Forelimb muscle (tissue), 1 donor: Measurements from ENCODE around the gene NUP205. TPM values are rescaled to one million over a fixed set of nuclear protein-coding genes. Genes with fewer than 3 reads are reported as not detected.
"Not testable (repeated sequence)": the region's sequence is repeated elsewhere in the genome, so short reads cannot be mapped to it uniquely, and the experiment has no call there.

Experiments
- DNase-seq: peaks from one replicate; pipeline ENCODE4 v3.0.0-alpha.2; 2013; ENCODE audit warnings: low read depth
- polyA plus RNA-seq: library from polyadenylated mRNA; unstranded; fragments of 120-200 nt; gene quantifications from one replicate; pipeline ENCODE4 v1.2.1, GENCODE V29; 2013; ENCODE audit not compliant: insufficient read length

Gene NUP205
- polyA plus RNA-seq, 1 donor: 32.2 TPM

DNA sequence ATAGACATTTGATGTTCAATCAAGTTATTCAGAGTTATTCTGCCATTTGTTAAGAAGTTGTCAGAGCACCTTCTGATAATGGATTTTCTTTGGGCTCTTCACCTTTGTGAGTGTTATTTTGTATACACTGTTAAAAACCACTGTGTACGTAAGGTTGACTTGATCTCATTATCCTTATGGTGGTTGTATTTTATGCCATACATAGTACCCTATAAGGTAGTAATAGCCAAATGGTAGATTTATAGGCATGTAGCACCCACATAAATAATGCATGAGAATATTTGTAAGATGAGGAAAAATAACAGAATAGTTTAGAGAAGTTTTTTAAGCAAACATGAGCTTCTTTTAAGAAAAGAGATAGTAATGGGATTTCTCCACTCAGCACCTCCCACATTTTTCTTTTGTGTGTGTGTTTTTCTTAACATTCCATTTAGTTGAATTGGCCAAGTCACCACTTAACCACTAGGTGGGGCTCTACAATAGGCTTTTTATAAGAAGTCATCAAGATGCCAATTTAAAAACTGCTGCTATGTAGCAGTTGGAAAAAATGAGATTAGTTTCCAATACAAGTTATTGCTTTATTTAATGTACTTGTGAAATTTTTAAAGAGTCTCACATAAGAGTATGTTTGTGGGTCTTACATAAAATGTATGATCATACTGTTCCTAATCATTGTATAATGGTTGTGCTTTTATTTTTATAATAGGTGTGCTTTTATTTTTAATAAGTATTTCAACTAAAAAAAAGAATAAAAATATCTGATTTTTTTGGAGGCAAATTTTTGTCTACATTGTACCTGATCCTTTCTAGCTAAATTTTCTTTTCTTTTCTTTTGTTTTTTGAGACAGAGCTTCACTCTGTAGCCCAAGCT lies 63.5 kb downstream of the NUP205 start:
- DNase-seq: peak; percentile 24

GRCh38 chr7:135634191-135634878 lies 76.6 kb downstream of the NUP205 start:
- DNase-seq: no peak

DNA sequence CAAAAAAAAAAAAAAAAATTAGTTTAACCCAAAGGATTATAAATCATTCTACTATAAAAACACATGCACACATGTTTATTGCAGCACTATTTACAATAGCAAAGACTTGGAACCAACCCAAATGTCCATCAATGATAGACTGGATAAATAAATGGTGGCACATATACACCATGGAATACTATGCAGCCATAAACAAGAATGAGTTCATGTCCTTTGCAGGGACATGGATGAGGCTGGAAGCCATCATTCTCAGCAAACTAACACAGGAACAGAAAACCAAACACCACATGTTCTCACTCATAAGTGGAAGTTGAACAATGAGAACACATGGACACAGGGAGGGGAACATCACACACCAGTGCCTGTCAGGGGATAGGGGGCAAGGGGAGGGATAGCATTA lies 82.0 kb downstream of the NUP205 start:
- not testable (repeated sequence) for DNase-seq

DNA sequence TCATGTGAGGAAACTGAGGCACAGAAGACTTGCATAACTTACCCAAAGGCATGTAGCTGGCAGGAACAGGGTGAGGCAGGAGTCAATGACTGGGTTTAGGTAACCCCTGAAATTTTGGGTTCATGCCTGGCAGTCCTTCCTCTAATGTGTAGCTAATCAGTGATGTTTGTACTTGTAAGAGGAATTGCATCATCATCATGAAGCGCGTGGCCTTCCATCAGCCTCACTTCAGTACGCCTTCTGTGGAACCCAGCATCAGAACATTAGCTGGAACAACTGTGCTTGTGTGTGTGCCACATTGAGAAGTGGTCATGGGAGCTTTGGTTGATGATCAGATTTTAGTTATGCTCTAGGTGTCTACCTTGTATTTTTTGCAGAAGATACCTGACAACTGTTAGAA lies 86.4 kb downstream of the NUP205 start:
- no peak for DNase-seq

DNA sequence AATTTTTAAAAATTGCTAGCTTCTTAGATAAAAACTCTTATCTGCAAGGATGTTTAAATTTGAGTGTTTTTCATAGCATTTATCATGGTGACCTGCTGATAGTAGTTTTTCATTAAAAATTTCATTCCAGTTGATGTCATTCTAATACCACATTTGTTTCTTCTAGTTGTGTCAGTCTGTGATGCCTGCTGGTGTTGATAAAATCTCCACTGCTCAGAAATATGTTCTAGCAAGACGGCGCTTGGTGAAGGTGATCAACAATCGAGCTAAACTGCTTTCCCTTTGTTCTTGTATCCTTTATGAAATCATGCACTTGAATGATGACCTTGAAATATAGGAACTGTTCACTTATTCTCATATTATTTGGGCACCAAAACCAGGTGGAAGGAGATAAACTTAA lies 87.0 kb downstream of the NUP205 start:
- no peak for DNase-seq

GRCh38 chr7:135645296-135645904 lies 87.7 kb downstream of the NUP205 start:
- no peak for DNase-seq

- DNase-seq: no peak
Measured at GRCh38 chr7:135647755-135648154, 90.0 kb downstream of the NUP205 start.

DNA sequence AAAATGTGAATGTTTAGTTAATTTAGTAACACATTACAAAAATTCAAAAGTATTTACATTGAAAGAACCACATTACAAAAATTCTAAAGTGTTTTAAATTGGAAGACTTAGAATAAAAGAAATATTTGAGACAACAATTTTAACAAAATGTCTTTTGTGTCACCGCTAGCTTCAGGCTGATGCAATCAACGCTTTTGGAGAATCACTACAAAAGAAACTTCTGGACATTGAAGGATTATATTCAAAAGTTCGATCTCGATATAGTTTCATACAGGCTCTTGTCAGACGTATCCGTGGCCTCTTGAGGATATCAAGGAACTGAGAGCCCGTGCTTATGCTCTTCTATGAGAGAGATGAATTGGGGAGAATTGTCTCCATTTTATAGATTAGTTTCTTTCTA lies 90.5 kb downstream of the NUP205 start:
- no peak for DNase-seq

DNA sequence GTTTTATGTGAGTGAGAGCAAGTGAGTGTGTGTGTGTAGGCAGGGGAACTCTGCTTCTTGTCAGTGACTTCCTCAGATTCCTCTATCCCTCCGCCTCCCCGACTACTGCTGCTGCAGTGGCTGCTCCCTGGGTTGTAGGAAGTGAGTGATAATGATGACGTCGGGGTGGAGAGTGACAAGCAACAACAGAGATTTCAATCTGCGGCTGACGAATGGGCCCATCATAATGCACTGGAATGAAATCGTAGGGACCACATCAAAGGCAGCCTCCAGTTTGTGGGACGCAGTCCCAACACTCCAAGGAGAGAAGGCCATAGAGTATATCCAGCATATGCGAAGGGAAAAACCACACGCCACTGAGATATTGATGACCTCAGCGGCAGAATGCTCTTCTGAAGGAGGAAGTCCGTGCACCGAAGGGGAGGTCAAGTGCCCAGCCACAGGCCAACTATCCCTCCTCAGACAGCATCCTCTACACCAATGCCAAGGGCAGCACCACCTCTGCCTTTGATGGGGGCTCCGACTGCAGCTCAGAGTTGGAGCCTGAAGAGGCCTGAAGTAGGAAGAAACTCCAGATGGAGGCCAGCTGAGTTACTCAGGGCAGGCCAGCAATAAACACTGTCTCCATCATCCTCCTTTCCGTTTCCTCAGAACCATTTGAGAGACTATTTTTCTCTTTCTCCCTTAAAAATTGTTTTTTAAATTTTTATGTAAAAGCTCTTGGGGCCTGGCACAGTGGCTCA lies 93.3 kb downstream of the NUP205 start:
- DNase-seq: no peak

DNA sequence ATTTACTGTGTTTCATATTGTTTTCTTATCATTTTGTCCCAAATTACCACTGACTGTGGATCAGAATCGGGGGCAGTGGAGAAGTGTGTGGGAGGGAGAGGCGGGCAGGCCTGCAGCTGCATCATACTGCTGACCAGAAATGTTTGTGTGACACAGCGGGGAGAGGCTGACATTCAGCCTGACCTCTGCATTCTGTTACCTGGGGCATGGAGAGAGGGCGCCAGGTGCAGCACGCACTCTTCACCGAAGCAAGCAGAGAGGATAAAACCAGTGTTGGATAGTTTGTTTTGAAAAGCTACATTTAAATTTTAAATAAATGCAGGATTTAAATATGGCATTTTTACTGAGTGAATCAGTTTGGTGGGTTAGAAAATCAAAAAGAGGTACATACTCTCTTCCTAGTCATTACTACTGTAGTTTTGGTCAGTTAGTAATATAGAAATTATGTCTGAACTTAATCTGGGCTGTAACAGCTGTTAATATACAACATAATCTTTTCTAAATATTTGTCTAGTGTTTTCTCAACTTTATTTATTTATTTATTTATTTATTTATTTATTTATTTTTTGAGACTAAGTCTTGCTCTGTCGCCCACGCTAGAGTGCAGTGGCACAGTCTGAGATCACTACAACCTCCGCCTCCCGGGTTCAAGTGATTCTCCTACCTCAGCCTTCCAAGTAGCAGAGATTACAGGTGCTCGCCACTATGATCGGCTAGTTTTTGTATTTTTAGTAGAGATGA lies 95.8 kb downstream of the NUP205 start:
- no peak for DNase-seq

DNA sequence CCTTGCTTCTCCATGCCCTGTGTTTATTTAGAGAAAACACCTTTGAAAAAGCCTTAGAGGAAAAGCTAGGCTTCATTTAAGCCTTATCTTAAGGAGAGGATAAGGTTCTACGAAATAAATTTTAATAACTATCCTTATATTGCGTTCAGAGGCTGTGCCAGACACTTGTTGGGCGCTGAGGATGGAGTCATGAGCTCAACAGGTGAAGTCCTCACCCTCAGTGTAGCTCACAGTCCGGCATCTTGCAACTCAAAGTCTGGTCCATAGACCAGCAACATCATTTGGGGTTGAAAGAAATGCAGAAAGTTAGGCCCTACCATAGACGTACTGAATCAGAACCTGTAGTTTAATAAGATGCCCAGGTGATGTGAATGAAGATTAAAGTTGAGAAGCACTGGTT lies 100.8 kb downstream of the NUP205 start:
- DNase-seq: no peak

- no peak for DNase-seq
Measured at GRCh38 chr7:135659159-135659846, 101.6 kb downstream of the NUP205 start.

GRCh38 chr7:135661311-135662122 lies 103.8 kb downstream of the NUP205 start:
- no peak for DNase-seq

DNA sequence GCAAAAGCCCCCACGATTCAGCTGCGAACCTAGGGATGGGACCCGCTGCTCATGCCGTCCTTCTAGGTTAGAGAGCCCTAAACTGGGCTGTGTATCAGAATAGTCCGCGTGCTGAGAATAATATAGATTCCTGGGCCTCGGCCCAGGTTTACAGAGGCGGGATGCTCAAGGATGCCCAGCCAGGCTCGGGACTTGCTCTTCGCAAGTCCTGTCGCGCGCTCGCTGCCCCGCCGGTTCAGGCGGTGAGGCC lies 104.3 kb downstream of the NUP205 start:
- no peak for DNase-seq

GRCh38 chr7:135662373-135663114 lies 104.8 kb downstream of the NUP205 start, which contains the start of gene STMP1:
STMP1 (plus strand) TSS chr7:135662514.
- DNase-seq: peak; percentile 58

DNA sequence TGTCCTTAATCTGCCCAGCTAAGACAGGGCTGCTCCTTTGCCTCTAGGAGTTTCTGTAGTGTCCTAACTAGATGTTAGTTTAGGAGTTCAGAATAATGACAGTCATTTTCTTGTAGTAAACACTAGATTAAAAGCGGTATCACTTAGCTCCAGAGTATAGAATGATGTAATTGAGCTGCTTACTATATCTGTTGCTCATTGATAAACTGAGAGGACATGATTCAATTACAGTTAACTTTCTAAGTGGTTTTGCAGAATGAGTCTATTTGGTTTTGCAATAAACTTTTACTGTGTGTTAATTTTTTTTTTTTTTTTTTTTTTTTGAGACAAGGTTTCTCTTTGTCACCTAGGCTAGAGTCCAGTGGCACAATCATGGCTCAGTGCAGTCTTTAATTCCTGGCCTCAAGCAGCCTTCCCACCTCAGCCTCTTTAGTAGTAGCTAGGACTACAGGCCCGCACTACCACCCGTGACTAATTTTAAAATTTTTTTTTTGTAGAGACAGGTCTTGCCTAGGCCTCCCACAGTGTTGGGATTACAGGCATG lies 106.4 kb downstream of the NUP205 start:
- no peak for DNase-seq

- no peak for DNase-seq
Measured at GRCh38 chr7:135665042-135665441, 107.3 kb downstream of the NUP205 start.

- no peak for DNase-seq
Measured at GRCh38 chr7:135666156-135666555, 108.4 kb downstream of the NUP205 start.

DNA sequence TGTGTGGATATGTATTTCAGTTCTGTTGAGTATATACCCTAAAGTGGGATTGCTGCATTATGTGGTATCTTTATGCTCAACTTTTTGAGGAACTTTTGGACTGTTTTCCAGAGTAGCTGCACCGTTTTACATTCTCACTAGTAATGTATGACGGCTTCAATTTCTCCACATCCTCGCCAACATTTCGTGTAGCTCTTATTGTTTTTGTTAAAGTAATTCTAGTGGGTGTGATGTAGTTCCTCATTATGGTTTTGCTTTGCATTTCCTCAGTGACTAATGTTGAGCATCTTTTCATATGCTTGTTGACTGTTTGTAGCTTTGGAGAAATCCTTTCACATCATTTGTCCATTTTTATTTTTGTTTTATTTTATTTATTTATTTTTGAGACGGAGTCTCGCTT lies 109.1 kb downstream of the NUP205 start:
- DNase-seq: no peak
